Glutamatergic neuron (in vitro differentiated cells): Measurements from ENCODE around the gene AACS. TPM values are rescaled to one million over a fixed set of nuclear protein-coding genes. Genes with fewer than 3 reads are reported as not detected.
A peak's percentile ranks its signal among the peaks of the same experiment; 100 is the strongest.

Experiments used
- DNase-seq: peaks from one replicate; pipeline ENCODE4 v3.0.0; 2022
- H3K27ac Mint-ChIP-seq: one replicate; pipeline ENCODE4 v1.8.0; 2020; ENCODE audit warnings: mild to moderate bottlenecking, mixed read lengths, inconsistent platforms; ENCODE audit not compliant: unreplicated experiment
- H3K27me3 Mint-ChIP-seq: one replicate; pipeline ENCODE4 v1.8.0; 2020; ENCODE audit warnings: mild to moderate bottlenecking, moderate library complexity, mixed read lengths, inconsistent platforms; ENCODE audit not compliant: unreplicated experiment
- H3K36me3 Mint-ChIP-seq: one replicate; pipeline ENCODE4 v1.8.0; 2020; ENCODE audit warnings: mild to moderate bottlenecking, mixed read lengths, inconsistent platforms; ENCODE audit not compliant: unreplicated experiment
- H3K4me1 Mint-ChIP-seq: one replicate; pipeline ENCODE4 v1.8.0; 2020; ENCODE audit warnings: mild to moderate bottlenecking, low read depth, mixed read lengths, inconsistent platforms; ENCODE audit not compliant: unreplicated experiment
- H3K4me3 Mint-ChIP-seq: one replicate; pipeline ENCODE4 v1.8.0; 2020; ENCODE audit warnings: mild to moderate bottlenecking, mixed read lengths, inconsistent platforms; ENCODE audit not compliant: unreplicated experiment
- H3K9me3 Mint-ChIP-seq: one replicate; pipeline ENCODE4 v1.8.0; 2020; ENCODE audit warnings: mild to moderate bottlenecking, moderate library complexity, mixed read lengths, inconsistent platforms; ENCODE audit not compliant: unreplicated experiment
- total RNA-seq: library from RNA; stranded (reverse); fragmentation: NEBNext Ultra II Directional; extraction: Animal tissue kit (Norgen Biotek cat#: 25700); gene quantifications from one replicate; pipeline ENCODE4 v1.2.1, GENCODE V29; 2021; ENCODE audit not compliant: unreplicated experiment
- TF ChIP-seq, protein P1 (sequence below): fragments of 200-600 bp; sonication (generic); IDR thresholded peaks from one replicate; pipeline ENCODE4 v1.5.0; 2021; ENCODE audit not compliant: partially characterized antibody, unreplicated experiment

AACS gene
- total RNA-seq, 1 donor from 2014 or later: 59.3 TPM

DNA sequence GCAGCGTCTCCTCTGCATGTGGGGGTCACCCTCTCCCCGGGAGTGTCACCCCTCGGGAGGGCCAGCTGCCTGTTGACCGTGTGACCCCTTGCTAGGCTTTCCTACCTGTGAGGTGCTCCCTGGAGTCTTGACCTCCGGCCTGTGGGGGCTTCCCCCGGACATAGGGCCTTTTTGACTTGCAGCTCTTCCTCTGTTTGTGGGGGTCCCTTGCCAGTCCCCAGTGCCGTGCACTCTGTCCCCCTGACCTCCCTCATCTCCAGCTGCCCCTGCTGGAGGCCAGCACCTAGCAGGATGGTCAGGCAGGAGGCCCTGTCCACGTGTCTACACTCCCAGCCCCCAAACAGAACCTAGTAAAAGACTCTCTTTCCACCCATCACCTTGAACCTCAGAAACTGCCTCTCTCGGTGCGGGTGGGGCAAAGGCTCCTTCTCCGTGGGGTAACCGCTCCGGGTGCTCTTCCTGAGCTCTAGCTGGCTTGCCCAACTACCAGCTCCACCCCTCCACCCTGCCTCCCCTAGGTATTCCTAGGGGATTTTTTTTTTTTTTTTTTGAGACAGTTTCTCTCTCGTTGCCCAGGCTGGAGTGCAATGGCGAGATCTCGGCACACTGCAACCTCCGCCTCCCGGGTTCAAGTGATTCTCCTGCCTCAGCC lies 810 bp downstream of the AACS start:
- Mint-ChIP-seq H3K4me3 (peak overlapping the region; percentile 95), H3K36me3 (peaks cover 5% of the 10 kb centered on the region), H3K4me1 (peaks cover 16% of the 10 kb centered on the region), H3K9me3 (peaks cover 6% of the 10 kb centered on the region), H3K27ac (peak overlapping the region; percentile 48), H3K27me3 (peaks cover 8% of the 10 kb centered on the region)
- DNase-seq: no peak
- TF ChIP-seq, protein P1, sequence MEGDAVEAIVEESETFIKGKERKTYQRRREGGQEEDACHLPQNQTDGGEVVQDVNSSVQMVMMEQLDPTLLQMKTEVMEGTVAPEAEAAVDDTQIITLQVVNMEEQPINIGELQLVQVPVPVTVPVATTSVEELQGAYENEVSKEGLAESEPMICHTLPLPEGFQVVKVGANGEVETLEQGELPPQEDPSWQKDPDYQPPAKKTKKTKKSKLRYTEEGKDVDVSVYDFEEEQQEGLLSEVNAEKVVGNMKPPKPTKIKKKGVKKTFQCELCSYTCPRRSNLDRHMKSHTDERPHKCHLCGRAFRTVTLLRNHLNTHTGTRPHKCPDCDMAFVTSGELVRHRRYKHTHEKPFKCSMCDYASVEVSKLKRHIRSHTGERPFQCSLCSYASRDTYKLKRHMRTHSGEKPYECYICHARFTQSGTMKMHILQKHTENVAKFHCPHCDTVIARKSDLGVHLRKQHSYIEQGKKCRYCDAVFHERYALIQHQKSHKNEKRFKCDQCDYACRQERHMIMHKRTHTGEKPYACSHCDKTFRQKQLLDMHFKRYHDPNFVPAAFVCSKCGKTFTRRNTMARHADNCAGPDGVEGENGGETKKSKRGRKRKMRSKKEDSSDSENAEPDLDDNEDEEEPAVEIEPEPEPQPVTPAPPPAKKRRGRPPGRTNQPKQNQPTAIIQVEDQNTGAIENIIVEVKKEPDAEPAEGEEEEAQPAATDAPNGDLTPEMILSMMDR: no peak

DNA sequence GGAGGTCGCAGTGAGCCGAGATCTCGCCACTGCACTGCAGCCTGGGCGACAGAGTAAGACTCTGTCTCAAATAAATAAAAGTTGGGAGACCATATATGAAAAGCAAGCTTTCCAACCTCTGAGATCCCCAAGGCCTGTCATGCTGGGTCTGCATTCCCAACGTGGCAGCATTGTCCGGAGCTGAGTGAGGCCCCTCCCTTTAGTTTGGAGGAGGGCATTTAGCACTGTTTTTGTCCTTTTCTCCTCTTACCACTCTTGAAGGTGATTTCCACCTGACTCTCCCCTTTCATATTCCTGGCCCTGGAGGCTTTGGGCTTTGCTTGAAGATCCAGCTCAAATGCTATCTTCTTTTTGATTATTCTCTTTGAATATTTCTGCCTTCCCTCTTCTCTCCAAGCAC lies 3.2 kb downstream of the AACS start:
- Mint-ChIP-seq H3K27ac (no peak overlapping the region), H3K27me3 (peaks cover 8% of the 10 kb centered on the region), H3K4me3 (peak overlapping the region; percentile 48), H3K36me3 (no peaks in the 10 kb centered on the region), H3K4me1 (peaks cover 16% of the 10 kb centered on the region), H3K9me3 (peaks cover 6% of the 10 kb centered on the region)
- DNase-seq: no peak
- TF ChIP-seq, protein P1: no peak

DNA sequence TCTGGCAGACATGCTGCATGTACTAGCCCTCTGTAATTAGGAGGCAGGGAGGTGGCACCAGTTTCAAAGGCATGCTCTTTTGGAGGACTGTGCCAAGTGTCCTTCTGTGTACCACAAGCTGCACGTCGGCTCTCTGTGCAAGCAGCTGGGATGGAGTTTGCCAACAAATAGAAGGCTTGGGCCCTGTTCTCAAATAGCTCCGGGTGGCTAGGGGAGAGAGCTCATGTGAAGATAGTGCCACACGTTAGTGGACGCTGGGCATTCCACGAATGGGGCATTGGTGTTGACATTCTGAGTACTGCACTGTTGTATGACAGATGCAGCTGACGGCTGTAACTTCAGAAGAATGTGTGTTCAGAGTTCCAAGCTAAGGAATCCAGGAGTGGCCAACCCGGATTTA lies 4.4 kb downstream of the AACS start:
- Mint-ChIP-seq H3K9me3 (peaks cover 5% of the 10 kb centered on the region), H3K27ac (no peak overlapping the region), H3K4me3 (no peak overlapping the region), H3K36me3 (no peaks in the 10 kb centered on the region), H3K4me1 (peaks cover 16% of the 10 kb centered on the region), H3K27me3 (peaks cover 8% of the 10 kb centered on the region)
- TF ChIP-seq, protein P1: no peak
- no peak for DNase-seq

DNA sequence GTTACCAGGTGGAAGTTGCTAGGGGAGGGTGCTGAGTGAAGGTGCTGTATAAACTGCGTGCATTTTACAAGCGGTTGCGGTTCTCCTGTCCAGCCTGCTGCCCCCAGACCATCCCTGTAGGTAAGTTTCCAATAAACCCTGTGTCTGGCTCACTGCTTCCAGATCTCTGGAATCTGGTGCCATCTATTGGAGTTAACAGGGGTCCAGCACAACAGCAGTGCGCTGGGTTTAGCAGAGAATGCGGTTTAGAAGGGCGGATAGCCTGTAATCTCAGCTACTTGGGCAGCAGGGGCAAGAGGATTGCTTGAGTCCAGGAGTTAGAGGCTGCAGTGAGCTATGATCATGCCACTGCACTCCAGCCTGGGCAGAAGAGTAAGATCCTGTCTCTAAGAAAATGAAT lies 4.9 kb downstream of the AACS start:
- Mint-ChIP-seq H3K27me3 (peaks cover 8% of the 10 kb centered on the region), H3K36me3 (no peaks in the 10 kb centered on the region), H3K4me1 (peaks cover 16% of the 10 kb centered on the region), H3K27ac (no peak overlapping the region), H3K4me3 (no peak overlapping the region), H3K9me3 (peaks cover 5% of the 10 kb centered on the region)
- TF ChIP-seq, protein P1: no peak
- DNase-seq: no peak

DNA sequence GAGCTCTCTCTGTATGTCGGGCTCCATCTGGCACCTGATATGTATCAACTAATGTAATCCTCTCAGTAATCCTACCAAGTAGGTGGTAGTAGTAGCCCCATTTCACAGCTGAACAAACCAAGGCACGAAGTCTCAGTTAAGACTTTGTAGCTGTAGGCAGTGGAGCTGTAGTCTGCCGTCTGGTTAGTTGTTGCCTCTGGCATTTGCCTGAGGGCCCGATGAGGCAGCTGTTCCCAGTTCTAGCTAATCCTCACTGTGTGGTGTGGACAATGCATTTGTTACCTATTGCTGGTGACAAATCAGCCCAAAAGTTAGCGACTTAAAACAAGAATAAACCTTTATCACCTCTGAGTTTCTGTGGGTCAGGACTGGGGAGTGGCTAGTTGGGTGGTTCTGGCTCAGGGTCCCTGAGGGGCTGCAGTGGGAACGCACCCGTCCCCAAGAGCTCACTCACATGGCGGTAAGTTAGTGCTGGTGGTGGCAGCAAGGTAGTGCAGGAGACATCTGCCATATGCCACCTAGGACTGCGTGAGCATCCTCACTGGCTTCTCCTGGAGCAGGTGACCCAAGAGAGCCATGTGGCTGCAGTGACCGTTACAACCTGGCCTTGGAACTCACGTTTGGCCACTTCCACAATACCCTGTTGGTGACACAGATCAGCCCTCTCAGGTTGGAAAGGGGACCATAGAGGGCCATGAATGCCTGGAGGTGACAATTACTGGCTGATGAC lies 5.6 kb downstream of the AACS start:
- peaks cover 16% of the 10 kb centered on the region for H3K4me1 Mint-ChIP-seq
- DNase-seq: no peak
- H3K27ac Mint-ChIP-seq: no peak overlapping the region
- H3K36me3 Mint-ChIP-seq: no peaks in the 10 kb centered on the region
- H3K4me3 Mint-ChIP-seq: no peak overlapping the region
- H3K27me3 Mint-ChIP-seq: peaks cover 8% of the 10 kb centered on the region
- TF ChIP-seq, protein P1: no peak
- peaks cover 5% of the 10 kb centered on the region for H3K9me3 Mint-ChIP-seq
